ENCODE results near the gene TMEM134.
"Not testable (repeated sequence)": the region's sequence is repeated elsewhere in the genome, so short reads cannot be mapped to it uniquely, and the experiment has no call there.

Gene TMEM134

DNA sequence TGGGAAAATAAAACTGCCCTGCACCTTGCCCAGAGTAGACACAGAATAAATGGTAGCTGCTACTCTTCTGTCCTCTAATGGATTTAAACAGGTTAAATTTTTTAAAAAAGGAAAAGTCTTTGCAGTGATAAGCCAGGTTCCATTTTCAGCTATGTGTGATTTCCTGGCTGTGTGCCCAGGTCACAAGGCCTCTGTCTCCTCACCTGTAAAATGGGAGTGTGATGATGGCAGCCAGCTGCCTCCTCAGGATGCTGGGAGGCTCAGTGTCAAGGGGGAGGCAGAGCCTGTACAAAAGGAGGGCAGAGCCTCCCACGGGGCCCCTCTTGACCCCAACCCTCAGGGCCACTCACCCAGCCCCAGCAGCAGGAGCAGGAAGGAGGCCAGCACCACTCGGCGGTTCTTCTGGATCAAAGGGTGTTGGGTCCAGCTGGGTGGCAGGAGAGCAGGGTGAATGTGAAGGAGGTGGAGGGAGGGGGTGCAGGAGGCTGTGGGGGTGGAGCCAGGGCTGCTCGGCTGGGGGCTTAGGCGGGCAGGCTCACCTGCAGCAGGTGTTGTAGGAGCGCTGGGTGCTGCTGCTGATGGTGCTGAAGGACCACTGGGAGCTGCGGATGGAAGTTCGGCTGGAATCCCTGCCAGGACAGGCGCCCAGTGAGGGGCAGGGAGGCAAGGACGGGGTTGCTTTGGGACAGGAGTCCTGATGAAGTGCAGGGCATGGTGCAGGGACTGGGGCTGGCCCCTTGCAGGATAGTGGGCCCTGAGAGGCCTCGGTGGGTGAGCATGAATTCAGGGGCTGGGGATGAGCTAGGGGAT is 1.9 kb downstream of the TMEM134 start:
- DNase-seq (ENCODE audit: low spot score), result no peak
- peak overlapping the region; percentile 96 for H3K27ac ChIP-seq
- TF ChIP-seq, protein P1, sequence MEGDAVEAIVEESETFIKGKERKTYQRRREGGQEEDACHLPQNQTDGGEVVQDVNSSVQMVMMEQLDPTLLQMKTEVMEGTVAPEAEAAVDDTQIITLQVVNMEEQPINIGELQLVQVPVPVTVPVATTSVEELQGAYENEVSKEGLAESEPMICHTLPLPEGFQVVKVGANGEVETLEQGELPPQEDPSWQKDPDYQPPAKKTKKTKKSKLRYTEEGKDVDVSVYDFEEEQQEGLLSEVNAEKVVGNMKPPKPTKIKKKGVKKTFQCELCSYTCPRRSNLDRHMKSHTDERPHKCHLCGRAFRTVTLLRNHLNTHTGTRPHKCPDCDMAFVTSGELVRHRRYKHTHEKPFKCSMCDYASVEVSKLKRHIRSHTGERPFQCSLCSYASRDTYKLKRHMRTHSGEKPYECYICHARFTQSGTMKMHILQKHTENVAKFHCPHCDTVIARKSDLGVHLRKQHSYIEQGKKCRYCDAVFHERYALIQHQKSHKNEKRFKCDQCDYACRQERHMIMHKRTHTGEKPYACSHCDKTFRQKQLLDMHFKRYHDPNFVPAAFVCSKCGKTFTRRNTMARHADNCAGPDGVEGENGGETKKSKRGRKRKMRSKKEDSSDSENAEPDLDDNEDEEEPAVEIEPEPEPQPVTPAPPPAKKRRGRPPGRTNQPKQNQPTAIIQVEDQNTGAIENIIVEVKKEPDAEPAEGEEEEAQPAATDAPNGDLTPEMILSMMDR (conservative IDR thresholded peaks at IDR 0.05; ENCODE audit: low read depth), result no peak
- CTCF ChIA-PET, result interaction anchor here (1.9 kb wide), 1 partner anchor 66 kb away, joined by 13 read pairs; the partner anchor contains the start of gene PPP1CA
- POLR2A ChIA-PET (ENCODE audit: low non-redundant PET), result interaction anchor here (0.9 to 2.5 kb wide), 5 partner anchors 23 to 129 kb away, joined by 3 to 11 read pairs (median 5); partner anchors contain the start of genes CORO1B, PPP1CA and RPS6KB2

DNA sequence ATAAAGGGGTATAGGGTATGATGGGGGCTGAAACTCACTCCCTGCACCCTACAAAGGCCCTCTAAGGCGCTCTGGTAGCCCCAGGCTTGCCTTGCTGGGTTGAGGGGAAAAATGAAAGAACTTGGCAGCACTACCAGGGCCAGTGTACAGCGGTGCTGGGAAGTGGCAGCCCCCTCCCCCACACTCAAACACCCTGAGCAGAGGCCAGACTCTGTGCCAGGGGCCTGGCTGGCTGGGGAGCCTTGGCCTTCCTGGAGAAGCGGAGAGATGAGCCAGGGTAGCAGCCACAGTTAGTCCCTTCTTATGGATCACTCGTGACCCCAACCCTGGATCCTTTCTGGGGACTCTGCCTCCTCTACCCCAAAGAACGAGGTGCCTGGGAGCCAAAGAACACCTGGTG is 2.7 kb downstream of the TMEM134 start:
- ChIA-PET POLR2A (ENCODE audit: low non-redundant PET) (no interaction called here), CTCF (interaction anchor here (0.6 to 0.7 kb wide), 2 partner anchors 41 to 47 kb away, joined by 3 read pairs; no protein-coding TSS in a partner anchor)
- peak overlapping the region; percentile 96 for H3K27ac ChIP-seq
- TF ChIP-seq, protein P1 (conservative IDR thresholded peaks at IDR 0.05; ENCODE audit: low read depth), result no peak
- no peak for DNase-seq (ENCODE audit: low spot score)

DNA sequence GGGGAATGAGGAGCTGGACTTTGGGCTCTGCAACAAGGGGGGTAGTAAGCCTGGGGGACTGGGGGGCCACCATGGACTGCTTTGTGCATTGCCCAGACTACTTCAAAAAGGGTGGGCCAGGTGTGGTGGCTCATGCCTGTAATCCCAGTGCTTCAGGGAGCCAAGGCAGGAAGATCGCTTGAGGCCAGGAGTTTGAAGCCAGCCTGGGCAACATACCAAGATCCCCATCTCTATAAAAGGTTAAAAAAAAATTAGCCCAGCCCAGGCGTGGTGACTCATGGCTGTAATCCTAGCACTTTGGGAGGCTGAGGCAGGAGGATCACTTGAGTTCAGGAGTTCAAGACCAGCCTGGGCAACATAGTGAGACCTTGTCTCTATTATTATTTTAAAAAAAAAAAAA is 3.5 kb downstream of the TMEM134 start:
- DNase-seq (ENCODE audit: low spot score), result not testable (repeated sequence)
- peak overlapping the region; percentile 96 for H3K27ac ChIP-seq

DNA sequence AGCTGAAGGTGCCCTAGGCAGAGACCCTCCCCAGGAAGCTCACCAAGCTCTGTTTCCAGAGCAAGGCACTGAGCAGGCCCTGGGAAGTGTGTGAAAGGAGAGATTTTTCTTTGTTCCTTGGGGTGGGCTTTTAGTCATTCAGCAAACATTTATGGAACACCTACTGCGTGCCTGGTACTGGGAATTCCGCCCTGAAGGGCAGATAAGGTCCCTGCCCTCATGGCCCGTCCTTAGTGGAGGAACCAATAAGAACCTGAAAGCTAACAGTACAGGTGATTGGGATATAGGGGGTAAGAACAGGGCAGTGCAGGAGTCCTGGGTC is 3.9 kb downstream of the TMEM134 start:
- peak overlapping the region; percentile 96 for H3K27ac ChIP-seq
- TF ChIP-seq, protein P1 (conservative IDR thresholded peaks at IDR 0.05; ENCODE audit: low read depth), result no peak
- ChIA-PET POLR2A (ENCODE audit: low non-redundant PET) (interaction anchor here (0.5 to 0.8 kb wide), 2 partner anchors 24 to 37 kb away, joined by 3 read pairs; partner anchors contain the start of gene RPS6KB2), CTCF (interaction anchor here (0.6 to 0.7 kb wide), 3 partner anchors 12 to 121 kb away, joined by 3 read pairs; no protein-coding TSS in a partner anchor)
- DNase-seq (ENCODE audit: low spot score), result no peak

More for the DNA sequence above, 3.5 kb downstream of the TMEM134 start:
- POLR2A ChIA-PET (ENCODE audit: low non-redundant PET), result interaction anchor here (0.8 kb wide), 1 partner anchor 37 kb away, joined by 3 read pairs; the partner anchor contains the start of gene RPS6KB2
- CTCF ChIA-PET, result interaction anchor here (0.6 to 0.7 kb wide), 5 partner anchors 11 to 121 kb away, joined by 3 read pairs; no protein-coding TSS in a partner anchor

DNA sequence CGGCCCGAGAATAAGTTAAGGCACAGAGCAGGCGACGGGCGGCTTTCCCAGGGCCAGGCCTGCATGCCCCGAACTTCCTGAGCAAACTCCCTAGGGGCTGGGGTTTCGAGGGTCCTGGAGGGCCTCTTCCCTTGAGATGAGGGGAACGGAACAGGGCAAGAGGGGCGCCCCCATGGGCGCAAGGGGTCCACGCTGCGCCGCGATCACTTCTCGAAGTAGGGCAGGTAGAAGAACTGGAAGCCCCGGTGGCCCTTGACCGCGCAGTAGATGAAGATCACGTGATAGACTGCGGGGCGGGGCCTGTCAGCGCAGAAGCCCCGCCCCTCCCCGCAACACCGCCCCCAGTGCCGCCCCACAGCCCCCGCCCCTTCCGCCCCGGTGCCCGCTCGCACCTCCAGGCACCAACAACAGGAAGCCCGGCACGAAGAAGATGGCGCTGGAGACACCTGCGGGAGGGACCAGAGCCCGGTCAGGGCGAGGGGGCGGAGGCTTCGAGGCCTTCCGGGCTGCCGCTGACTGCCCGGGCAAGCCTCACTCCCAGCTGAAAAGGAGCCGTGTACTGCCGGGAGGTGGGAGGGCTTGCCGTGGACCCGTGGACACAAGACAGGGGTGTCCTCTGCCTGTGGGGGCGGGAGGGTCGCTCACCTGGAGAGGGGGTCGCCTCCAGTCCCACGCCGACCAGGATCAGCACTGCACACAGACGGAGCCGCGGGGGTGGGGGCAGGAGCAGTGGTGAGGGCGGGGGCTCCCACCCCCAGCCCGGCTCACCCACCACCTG is 4.5 kb downstream of the TMEM134 start:
- peak overlapping the region; percentile 96 for H3K27ac ChIP-seq
- TF ChIP-seq, protein P1 (conservative IDR thresholded peaks at IDR 0.05; ENCODE audit: low read depth), result no peak
- ChIA-PET POLR2A (ENCODE audit: low non-redundant PET) (interaction anchor here (0.5 to 0.8 kb wide), 2 partner anchors 24 to 36 kb away, joined by 3 read pairs; partner anchors contain the start of gene RPS6KB2), CTCF (interaction anchor here (0.6 kb wide), 1 partner anchor 120 kb away, joined by 3 read pairs; no protein-coding TSS in a partner anchor)
- DNase-seq (ENCODE audit: low spot score), result peak; percentile 90

DNA sequence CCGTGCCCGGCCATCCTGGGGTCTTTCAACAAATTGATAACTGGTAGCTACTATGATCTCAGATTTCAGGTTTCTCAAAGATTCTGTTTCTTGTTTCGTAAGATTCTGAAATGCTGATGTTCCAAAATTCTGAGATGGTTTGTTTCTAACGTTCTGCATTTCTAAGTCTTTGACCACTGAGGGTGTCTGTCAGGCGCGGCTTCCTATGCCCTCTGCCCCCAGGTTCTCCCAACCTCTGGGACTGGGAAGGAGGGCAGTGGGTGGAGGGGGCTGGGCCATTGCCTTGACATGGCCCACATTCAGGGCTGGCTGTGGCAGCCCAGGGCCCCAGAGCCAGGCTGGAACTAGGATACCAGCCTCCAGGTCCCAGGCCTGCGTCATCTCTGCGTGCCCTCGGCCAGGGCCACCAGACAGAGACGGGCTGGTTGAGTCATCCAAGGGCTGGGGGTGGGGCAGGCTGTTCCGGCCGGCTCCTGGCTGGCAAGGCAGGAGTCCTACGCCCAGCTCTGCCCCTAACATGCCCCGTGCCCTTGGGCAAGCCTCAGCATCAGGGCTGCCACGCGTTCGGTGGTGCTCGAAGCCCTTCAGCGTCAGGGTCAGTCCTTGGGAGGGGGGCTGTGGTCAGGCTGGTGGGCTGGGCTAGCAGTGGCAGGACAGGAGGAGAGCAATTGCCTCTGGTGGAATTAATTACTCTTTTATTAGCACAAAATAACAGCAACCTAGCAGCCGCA is 5.2 kb downstream of the TMEM134 start:
- CTCF ChIA-PET, result no interaction called here
- peak; percentile 85 for DNase-seq (ENCODE audit: low spot score)
- H3K27ac ChIP-seq, result peak overlapping the region; percentile 96
- POLR2A ChIA-PET (ENCODE audit: low non-redundant PET), result interaction anchor here (0.5 to 0.9 kb wide), 2 partner anchors 17 to 33 kb away, joined by 3 read pairs; no protein-coding TSS in a partner anchor
- TF ChIP-seq, protein P1 (conservative IDR thresholded peaks at IDR 0.05; ENCODE audit: low read depth), result no peak

All from RWPE1 (cell line).